ENCODE data around the gene ABHD14A.

ABHD14A gene

GRCh38 chr3:51982838-51983577, 8.1 kb downstream of the ABHD14A start, which contains the start of gene ACY1:
TSS of gene ACY1 (plus strand) at chr3:51983535. CDS start at chr3:51984065, 530 bp downstream.
- TF ChIP-seq GATA3 (IDR thresholded peaks at IDR 0.05; ENCODE audit: low read depth, low read length) (no peak), GATA2 (IDR thresholded peaks at IDR 0.05; ENCODE audit: low read depth, low read length) (peak; percentile 50; the same call in 1 of the 2 replicates)

- TF ChIP-seq GATA3 (IDR thresholded peaks at IDR 0.05; ENCODE audit: low read depth, low read length) (no peak), GATA2 (IDR thresholded peaks at IDR 0.05; ENCODE audit: low read depth, low read length) (no peak)
Observed at GRCh38 chr3:51983578-51984268, 8.9 kb downstream of the ABHD14A start.

- TF ChIP-seq GATA3 (IDR thresholded peaks at IDR 0.05; ENCODE audit: low read depth, low read length) (no peak), GATA2 (IDR thresholded peaks at IDR 0.05; ENCODE audit: low read depth, low read length) (no peak)
Observed at GRCh38 chr3:51984269-51984647, 9.4 kb downstream of the ABHD14A start.

- TF ChIP-seq GATA2 (IDR thresholded peaks at IDR 0.05; ENCODE audit: low read depth, low read length) (no peak), GATA3 (IDR thresholded peaks at IDR 0.05; ENCODE audit: low read depth, low read length) (no peak)
Observed at GRCh38 chr3:51985063-51985462, 10.2 kb downstream of the ABHD14A start.

GRCh38 chr3:51986010-51986947, 11.4 kb downstream of the ABHD14A start:
- TF ChIP-seq GATA2 (IDR thresholded peaks at IDR 0.05; ENCODE audit: low read depth, low read length) (no peak), GATA3 (IDR thresholded peaks at IDR 0.05; ENCODE audit: low read depth, low read length) (no peak)

GRCh38 chr3:51987568-51987967, 12.7 kb downstream of the ABHD14A start:
- TF ChIP-seq GATA3 (IDR thresholded peaks at IDR 0.05; ENCODE audit: low read depth, low read length) = no peak
- TF ChIP-seq GATA2 (IDR thresholded peaks at IDR 0.05; ENCODE audit: low read depth, low read length) = no peak

GRCh38 chr3:51988286-51989146, 13.7 kb downstream of the ABHD14A start:
- TF ChIP-seq GATA2 (IDR thresholded peaks at IDR 0.05; ENCODE audit: low read depth, low read length) (no peak), GATA3 (IDR thresholded peaks at IDR 0.05; ENCODE audit: low read depth, low read length) (no peak)

- no peak for TF ChIP-seq GATA2 (IDR thresholded peaks at IDR 0.05; ENCODE audit: low read depth, low read length)
- TF ChIP-seq GATA3 (IDR thresholded peaks at IDR 0.05; ENCODE audit: low read depth, low read length) = no peak
Observed at GRCh38 chr3:51992017-51992682, 17.3 kb downstream of the ABHD14A start.

GRCh38 chr3:51994530-51994929, 19.7 kb downstream of the ABHD14A start:
- TF ChIP-seq GATA2 (IDR thresholded peaks at IDR 0.05; ENCODE audit: low read depth, low read length) = no peak
- TF ChIP-seq GATA3 (IDR thresholded peaks at IDR 0.05; ENCODE audit: low read depth, low read length) = no peak

GRCh38 chr3:51995346-51996163, 20.7 kb downstream of the ABHD14A start, which contains the start of gene RPL29:
TSS of gene RPL29 (minus strand) at chr3:51995895. CDS start at chr3:51995461, 434 bp downstream.
- no peak for TF ChIP-seq GATA3 (IDR thresholded peaks at IDR 0.05; ENCODE audit: low read depth, low read length)

GRCh38 chr3:51997172-51997571, 22.3 kb downstream of the ABHD14A start:
- TF ChIP-seq GATA2 (IDR thresholded peaks at IDR 0.05; ENCODE audit: low read depth, low read length) = no peak
- no peak for TF ChIP-seq GATA3 (IDR thresholded peaks at IDR 0.05; ENCODE audit: low read depth, low read length)
